ENCODE measurements around the gene DOP1A.

- TF ChIP-seq CTCF (conservative IDR thresholded peaks at IDR 0.05) (no peak), ZFX (IDR thresholded peaks at IDR 0.05) (no peak)
Measured at GRCh38 chr6:83019741-83020140, 47.7 kb upstream of the DOP1A start.
